Neural progenitor cell (in vitro differentiated cells): ENCODE data around the gene TBRG4. TPM values are rescaled to one million over a fixed set of nuclear protein-coding genes. Genes with fewer than 3 reads are reported as not detected.

Experiments
- DNase-seq: peaks from one replicate; pipeline ENCODE4 v3.0.0-alpha.2; 2016; ENCODE audit warnings: low spot score
- H2AFZ ChIP-seq: fragments of 200-600 bp; sonication (generic); replicated peaks from 2 replicates; pipeline ENCODE4 v1.6.1; 2016; ENCODE audit warnings: antibody characterized with exemption
- H3F3A ChIP-seq: fragments of 200-600 bp; sonication (generic); 2 replicates; pipeline ENCODE4 v1.6.1; 2016; ENCODE audit warnings: antibody characterized with exemption, low read depth
- H3K27ac ChIP-seq: fragments of 200-600 bp; sonication (generic); 2 replicates; pipeline ENCODE4 v1.5.1; 2016; ENCODE audit warnings: mild to moderate bottlenecking
- H3K27me3 ChIP-seq: fragments of 200-600 bp; sonication (generic); 2 replicates; pipeline ENCODE4 v1.6.1; 2016; ENCODE audit warnings: mild to moderate bottlenecking, moderate library complexity
- H3K36me3 ChIP-seq: fragments of 200-600 bp; sonication (generic); 2 replicates; pipeline ENCODE4 v1.5.1; 2016
- H3K4me1 ChIP-seq: fragments of 200-600 bp; sonication (generic); 2 replicates; pipeline ENCODE4 v1.6.1; 2016; ENCODE audit warnings: mixed run types
- H3K4me2 ChIP-seq: fragments of 200-600 bp; sonication (generic); 2 replicates; pipeline ENCODE4 v1.6.1; 2016
- H3K4me3 ChIP-seq: fragments of 200-600 bp; sonication (generic); 2 replicates; pipeline ENCODE4 v1.5.1; 2016
- H3K79me2 ChIP-seq: fragments of 200-600 bp; sonication (generic); 2 replicates; pipeline ENCODE4 v1.6.1; 2016; ENCODE audit warnings: low read depth
- H3K9ac ChIP-seq: fragments of 200-600 bp; sonication (generic); 2 replicates; pipeline ENCODE4 v1.6.1; 2016
- H3K9me3 ChIP-seq: fragments of 200-600 bp; sonication (generic); 2 replicates; pipeline ENCODE4 v1.5.1; 2016; ENCODE audit warnings: low read depth
- H4K20me1 ChIP-seq: fragments of 200-600 bp; sonication (generic); 2 replicates; pipeline ENCODE4 v1.6.1; 2016; ENCODE audit warnings: low read depth
- H3K27ac Mint-ChIP-seq: 3 replicates; pipeline ENCODE4 v1.8.0; 2021; ENCODE audit warnings: mixed read lengths
- H3K27me3 Mint-ChIP-seq: 2 replicates; pipeline ENCODE4 v1.8.0; 2022; ENCODE audit warnings: low read depth, mild to moderate bottlenecking, inconsistent platforms, moderate library complexity, mixed read lengths; ENCODE audit not compliant: insufficient read depth
- H3K36me3 Mint-ChIP-seq: 3 replicates; pipeline ENCODE4 v1.8.0; 2021; ENCODE audit warnings: mixed read lengths
- H3K4me1 Mint-ChIP-seq: 3 replicates; pipeline ENCODE4 v1.8.0; 2021; ENCODE audit warnings: mixed read lengths
- H3K4me3 Mint-ChIP-seq: 3 replicates; pipeline ENCODE4 v1.8.0; 2021; ENCODE audit warnings: mild to moderate bottlenecking, moderate library complexity, mixed read lengths
- H3K9me3 Mint-ChIP-seq: 3 replicates; pipeline ENCODE4 v1.8.0; 2020; ENCODE audit warnings: mixed read lengths
- CTCF ChIP-seq: fragments of 200-600 bp; sonication (generic); IDR thresholded peaks from 2 replicates; pipeline ENCODE4 v1.5.1; 2017; ENCODE audit warnings: antibody characterized with exemption, mild to moderate bottlenecking
- EZH2 ChIP-seq: fragments of 200-600 bp; sonication (generic); IDR thresholded peaks from 2 replicates; pipeline ENCODE4 v1.6.1; 2017; ENCODE audit warnings: antibody characterized with exemption, mild to moderate bottlenecking, moderate library complexity
- EZH2phosphoT487 ChIP-seq: fragments of 200-600 bp; sonication (generic); IDR thresholded peaks from 2 replicates; pipeline ENCODE4 v1.6.1; 2017; ENCODE audit warnings: antibody characterized with exemption
- total RNA-seq: library from RNA; depleted of rRNA; stranded (reverse); fragments of >200 nt; gene quantifications from 2 replicates; pipeline ENCODE4 v1.2.3, GENCODE V29; 2015; ENCODE audit warnings: low replicate concordance

TBRG4 gene
- total RNA-seq, 1 donor from 2014 or later = 32.2 TPM

- Histone ChIP-seq H3K79me2 (peaks cover 18% of the 10 kb centered on the region), H3K27me3 (no peaks in the 10 kb centered on the region), H3K36me3 (no peaks in the 10 kb centered on the region), H2AFZ (no peak overlapping the region), H3K27ac (no peak overlapping the region), H3K4me2 (no peak overlapping the region), H3K4me3 (no peak overlapping the region), H3K9ac (no peak overlapping the region), H3K9me3 (no peaks in the 10 kb centered on the region), H3K4me1 (no peaks in the 10 kb centered on the region), H4K20me1 (peaks cover 10% of the 10 kb centered on the region), H3F3A (no peaks in the 10 kb centered on the region)
- Mint-ChIP-seq H3K4me1 (no peaks in the 10 kb centered on the region), H3K27ac (no peak overlapping the region), H3K9me3 (no peaks in the 10 kb centered on the region), H3K36me3 (peaks cover 10% of the 10 kb centered on the region), H3K4me3 (no peak overlapping the region), H3K27me3 (peaks cover 3% of the 10 kb centered on the region)
- TF ChIP-seq CTCF = no peak
- no peak for TF ChIP-seq EZH2
- TF ChIP-seq EZH2phosphoT487 = no peak
- DNase-seq = no peak
Measured at GRCh38 chr7:45057878-45058277, 53.6 kb downstream of the TBRG4 start.

- no peaks in the 10 kb centered on the region for H3K9me3 ChIP-seq
- H3K4me2 ChIP-seq = no peak overlapping the region
- H3K27me3 ChIP-seq = no peaks in the 10 kb centered on the region
- no peaks in the 10 kb centered on the region for H3K4me1 Mint-ChIP-seq
- H3K36me3 ChIP-seq = no peaks in the 10 kb centered on the region
- no peak overlapping the region for H3K27ac ChIP-seq
- no peaks in the 10 kb centered on the region for H3K4me1 ChIP-seq
- H3K9ac ChIP-seq = no peak overlapping the region
- H3K79me2 ChIP-seq = peaks cover 4% of the 10 kb centered on the region
- H3K9me3 Mint-ChIP-seq = no peaks in the 10 kb centered on the region
- H4K20me1 ChIP-seq = peaks cover 6% of the 10 kb centered on the region
- H3F3A ChIP-seq = no peaks in the 10 kb centered on the region
- H3K36me3 Mint-ChIP-seq = peaks cover 11% of the 10 kb centered on the region
- TF ChIP-seq EZH2 = no peak
- no peak for TF ChIP-seq CTCF
- no peak for TF ChIP-seq EZH2phosphoT487
- peaks cover 3% of the 10 kb centered on the region for H3K27me3 Mint-ChIP-seq
- no peak overlapping the region for H3K27ac Mint-ChIP-seq
- H2AFZ ChIP-seq = no peak overlapping the region
- DNase-seq = no peak
- no peak overlapping the region for H3K4me3 Mint-ChIP-seq
- no peak overlapping the region for H3K4me3 ChIP-seq
Measured at GRCh38 chr7:45055594-45056219, 55.8 kb downstream of the TBRG4 start.

GRCh38 chr7:45055016-45055415 is 56.5 kb downstream of the TBRG4 start:
- Histone ChIP-seq H3K27me3 (no peaks in the 10 kb centered on the region), H3K36me3 (no peaks in the 10 kb centered on the region), H3K27ac (no peak overlapping the region), H2AFZ (no peak overlapping the region), H3K9me3 (no peaks in the 10 kb centered on the region), H3K79me2 (peaks cover 2% of the 10 kb centered on the region), H3K4me1 (no peaks in the 10 kb centered on the region), H3F3A (no peaks in the 10 kb centered on the region), H4K20me1 (peaks cover 4% of the 10 kb centered on the region), H3K4me2 (no peak overlapping the region), H3K9ac (no peak overlapping the region), H3K4me3 (no peak overlapping the region)
- H3K4me1 Mint-ChIP-seq = no peaks in the 10 kb centered on the region
- no peak for TF ChIP-seq EZH2
- no peak for TF ChIP-seq EZH2phosphoT487
- no peak for TF ChIP-seq CTCF
- peaks cover 3% of the 10 kb centered on the region for H3K27me3 Mint-ChIP-seq
- H3K27ac Mint-ChIP-seq = no peak overlapping the region
- no peak for DNase-seq
- peaks cover 15% of the 10 kb centered on the region for H3K36me3 Mint-ChIP-seq
- H3K9me3 Mint-ChIP-seq = no peaks in the 10 kb centered on the region
- no peak overlapping the region for H3K4me3 Mint-ChIP-seq
